GM13976 (cell line): Measurements from ENCODE around the gene APOA1.

Experiments used
- DNase-seq: peaks from one replicate; pipeline ENCODE4 v3.0.0; 2012; ENCODE audit warnings: low spot score
- in situ Hi-C: fragments of 300-500 bp; cut with MboI; formaldehyde crosslinking; loops from one replicate; pipeline ENCODE4 v1.12.0; 2022; ENCODE audit warnings: low sequenced_read_pairs, mixed read lengths, inconsistent platforms; ENCODE audit not compliant: unreplicated experiment
- TF ChIP-seq, protein P1 (sequence below): IDR thresholded peaks from 2 replicates; pipeline ENCODE4 v1.5.1; 2012; ENCODE audit warnings: borderline replicate concordance, mild to moderate bottlenecking; ENCODE audit not compliant: insufficient read depth; ENCODE audit errors: extremely low read depth, missing control alignments, control extremely low read depth

Gene APOA1

GRCh38 chr11:116825434-116825833 lies 12.0 kb downstream of the APOA1 start:
- DNase-seq: no peak
- in situ Hi-C loops: no loop called here
- TF ChIP-seq, protein P1, sequence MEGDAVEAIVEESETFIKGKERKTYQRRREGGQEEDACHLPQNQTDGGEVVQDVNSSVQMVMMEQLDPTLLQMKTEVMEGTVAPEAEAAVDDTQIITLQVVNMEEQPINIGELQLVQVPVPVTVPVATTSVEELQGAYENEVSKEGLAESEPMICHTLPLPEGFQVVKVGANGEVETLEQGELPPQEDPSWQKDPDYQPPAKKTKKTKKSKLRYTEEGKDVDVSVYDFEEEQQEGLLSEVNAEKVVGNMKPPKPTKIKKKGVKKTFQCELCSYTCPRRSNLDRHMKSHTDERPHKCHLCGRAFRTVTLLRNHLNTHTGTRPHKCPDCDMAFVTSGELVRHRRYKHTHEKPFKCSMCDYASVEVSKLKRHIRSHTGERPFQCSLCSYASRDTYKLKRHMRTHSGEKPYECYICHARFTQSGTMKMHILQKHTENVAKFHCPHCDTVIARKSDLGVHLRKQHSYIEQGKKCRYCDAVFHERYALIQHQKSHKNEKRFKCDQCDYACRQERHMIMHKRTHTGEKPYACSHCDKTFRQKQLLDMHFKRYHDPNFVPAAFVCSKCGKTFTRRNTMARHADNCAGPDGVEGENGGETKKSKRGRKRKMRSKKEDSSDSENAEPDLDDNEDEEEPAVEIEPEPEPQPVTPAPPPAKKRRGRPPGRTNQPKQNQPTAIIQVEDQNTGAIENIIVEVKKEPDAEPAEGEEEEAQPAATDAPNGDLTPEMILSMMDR: no peak

GRCh38 chr11:116823031-116823843 lies 14.2 kb downstream of the APOA1 start, which contains the start of gene APOA4:
TSS of gene APOA4 (minus strand) at chr11:116823304. CDS start at chr11:116823191, 113 bp downstream.
- DNase-seq: no peak
- TF ChIP-seq, protein P1: no peak
- in situ Hi-C loops: no loop called here

- DNase-seq: no peak
- in situ Hi-C loops: no loop called here
- TF ChIP-seq, protein P1: no peak
These were observed 14.8 kb downstream of the APOA1 start for GRCh38 chr11:116822575-116822974.

GRCh38 chr11:116821050-116821918 lies 16.1 kb downstream of the APOA1 start:
- no peak for DNase-seq
- TF ChIP-seq, protein P1: no peak
- in situ Hi-C loops: no loop called here

GRCh38 chr11:116819049-116819448 lies 18.4 kb downstream of the APOA1 start:
- no peak for DNase-seq
- in situ Hi-C loops: no loop called here
- TF ChIP-seq, protein P1: no peak

- in situ Hi-C loops: no loop called here
- no peak for DNase-seq
- TF ChIP-seq, protein P1: no peak
These were observed 22.9 kb downstream of the APOA1 start for GRCh38 chr11:116814502-116814901.
